H9 (cell line): Measurements from ENCODE around the gene SPDYE1. TPM values are rescaled to one million over a fixed set of nuclear protein-coding genes. Genes with fewer than 3 reads are reported as not detected.
"Not testable (repeated sequence)": the region's sequence is repeated elsewhere in the genome, so short reads cannot be mapped to it uniquely, and the experiment has no call there.

Experiments
- DNase-seq: peaks from one replicate; pipeline ENCODE4 v3.0.0-alpha.2; 2017
- H2AFZ ChIP-seq: one replicate; pipeline ENCODE4 v1.6.1; 2013; ENCODE audit warnings: mild to moderate bottlenecking, low read length, control low read depth, moderate library complexity
- H2AK5ac ChIP-seq: 2 replicates; pipeline ENCODE4 v1.6.1; 2013; ENCODE audit warnings: low read length, control low read depth, mixed read lengths; ENCODE audit not compliant: insufficient read length
- H2BK120ac ChIP-seq: one replicate; pipeline ENCODE4 v1.6.1; 2013; ENCODE audit warnings: low read depth, mild to moderate bottlenecking, low read length, control low read depth, inconsistent platforms; ENCODE audit not compliant: poor library complexity, severe bottlenecking
- H2BK12ac ChIP-seq: 2 replicates; pipeline ENCODE4 v1.6.1; 2013; ENCODE audit warnings: low read length, control low read depth, mixed read lengths, low read depth; ENCODE audit not compliant: insufficient read length
- H2BK15ac ChIP-seq: 2 replicates; pipeline ENCODE4 v1.6.1; 2013; ENCODE audit warnings: low read depth, low read length, control low read depth
- H2BK20ac ChIP-seq: one replicate; pipeline ENCODE4 v1.6.1; 2013; ENCODE audit warnings: low read depth, mild to moderate bottlenecking, low read length, control low read depth, inconsistent platforms; ENCODE audit not compliant: poor library complexity, severe bottlenecking
- H2BK5ac ChIP-seq: 2 replicates; pipeline ENCODE4 v1.6.1; 2013; ENCODE audit warnings: low read length, control low read depth, mixed read lengths; ENCODE audit not compliant: insufficient read length
- H3K14ac ChIP-seq: 2 replicates; pipeline ENCODE4 v1.6.1; 2013; ENCODE audit warnings: low read length, control low read depth; ENCODE audit not compliant: insufficient read depth
- H3K18ac ChIP-seq: 2 replicates; pipeline ENCODE4 v1.6.1; 2013; ENCODE audit warnings: low read depth, mild to moderate bottlenecking, mixed read lengths, low read length, control low read depth; ENCODE audit not compliant: insufficient read length
- H3K23ac ChIP-seq: 2 replicates; pipeline ENCODE4 v1.6.1; 2013; ENCODE audit warnings: low read length, control low read depth, mixed read lengths, low read depth; ENCODE audit not compliant: insufficient read length
- H3K23me2 ChIP-seq: 2 replicates; pipeline ENCODE4 v1.6.1; 2013; ENCODE audit warnings: low read depth, mild to moderate bottlenecking, mixed read lengths, low read length, control low read depth; ENCODE audit not compliant: insufficient read length, poor library complexity, severe bottlenecking
- H3K27ac ChIP-seq: 2 replicates; pipeline ENCODE4 v1.5.1; 2013; ENCODE audit warnings: low read length, control low read depth, mixed read lengths, low read depth; ENCODE audit not compliant: insufficient read length
- H3K27me3 ChIP-seq: 2 replicates; pipeline ENCODE4 v1.6.1; 2013; ENCODE audit warnings: low read length, control low read depth, inconsistent platforms; ENCODE audit not compliant: insufficient read depth
- H3K4ac ChIP-seq: 2 replicates; pipeline ENCODE4 v1.6.1; 2013; ENCODE audit warnings: low read depth, mild to moderate bottlenecking, control low read depth, inconsistent platforms, low read length, moderate library complexity
- H3K4me1 ChIP-seq: 2 replicates; pipeline ENCODE4 v1.6.1; 2013; ENCODE audit warnings: low read length, control low read depth, inconsistent platforms; ENCODE audit not compliant: insufficient read depth
- H3K4me2 ChIP-seq: 2 replicates; pipeline ENCODE4 v1.6.1; 2013; ENCODE audit warnings: low read length, control low read depth, mixed read lengths; ENCODE audit not compliant: insufficient read length, insufficient read depth
- H3K56ac ChIP-seq: 2 replicates; pipeline ENCODE4 v1.6.1; 2013; ENCODE audit warnings: low read depth, mild to moderate bottlenecking, mixed read lengths, low read length, control low read depth; ENCODE audit not compliant: insufficient read length
- H3K79me1 ChIP-seq: 2 replicates; pipeline ENCODE4 v1.6.1; 2013; ENCODE audit warnings: low read depth, mild to moderate bottlenecking, moderate library complexity, low read length, control low read depth, inconsistent platforms; ENCODE audit not compliant: insufficient read depth, poor library complexity, severe bottlenecking
- H3K79me2 ChIP-seq: 2 replicates; pipeline ENCODE4 v1.6.1; 2013; ENCODE audit warnings: low read length, control low read depth, inconsistent platforms; ENCODE audit not compliant: insufficient read depth
- H3K9ac ChIP-seq: 2 replicates; pipeline ENCODE4 v1.6.1; 2013; ENCODE audit warnings: low read length, control low read depth, mixed read lengths; ENCODE audit not compliant: insufficient read length; ENCODE audit errors: extremely low read depth
- H3K9me3 ChIP-seq: one replicate; pipeline ENCODE4 v1.6.1; 2013; ENCODE audit warnings: low read depth, low read length, inconsistent platforms; ENCODE audit not compliant: control insufficient read depth
- H3T11ph ChIP-seq: one replicate; pipeline ENCODE4 v1.6.1; 2013; ENCODE audit warnings: mild to moderate bottlenecking, low read length, control low read depth, inconsistent platforms
- H4K20me1 ChIP-seq: one replicate; pipeline ENCODE4 v1.6.1; 2013; ENCODE audit not compliant: control insufficient read depth, insufficient read length, insufficient read depth
- H4K5ac ChIP-seq: 2 replicates; pipeline ENCODE4 v1.6.1; 2013; ENCODE audit warnings: low read depth, mild to moderate bottlenecking, mixed read lengths, low read length, control low read depth; ENCODE audit not compliant: insufficient read length
- H4K8ac ChIP-seq: replicated peaks from 2 replicates; pipeline ENCODE4 v1.6.1; 2013; ENCODE audit warnings: low read length, control low read depth, mixed read lengths, low read depth; ENCODE audit not compliant: insufficient read length
- H4K91ac ChIP-seq: 2 replicates; pipeline ENCODE4 v1.6.1; 2013; ENCODE audit warnings: low read depth, mild to moderate bottlenecking, moderate library complexity, mixed read lengths, low read length, control low read depth; ENCODE audit not compliant: insufficient read length
- H3K27ac Mint-ChIP-seq, 3 experiments: 2 replicates in 2 of 3; 3 replicates in 1 of 3; pipeline ENCODE4 v1.8.0; 2020 to 2021; ENCODE audit warnings: mixed read lengths in 3 of 3, mild to moderate bottlenecking in 1 of 3, moderate library complexity in 1 of 3
- H3K27me3 Mint-ChIP-seq: 2 replicates; pipeline ENCODE4 v1.8.0; 2021; ENCODE audit warnings: low read depth, mild to moderate bottlenecking, moderate library complexity, mixed read lengths
- H3K36me3 Mint-ChIP-seq, 3 experiments: 2 replicates in 2 of 3; 3 replicates in 1 of 3; pipeline ENCODE4 v1.8.0; 2020 to 2021; ENCODE audit warnings: low read depth in 3 of 3, mixed read lengths in 3 of 3; ENCODE audit not compliant: insufficient read depth in 1 of 3
- H3K4me1 Mint-ChIP-seq, 2 experiments: 2 replicates each; pipeline ENCODE4 v1.8.0; 2020; ENCODE audit warnings: mixed read lengths in 2 of 2
- H3K4me3 Mint-ChIP-seq, 2 experiments: 2 replicates in 1 of 2; 3 replicates in 1 of 2; pipeline ENCODE4 v1.8.0; 2020 to 2021; ENCODE audit warnings: mild to moderate bottlenecking in 2 of 2, mixed read lengths in 2 of 2, moderate library complexity in 1 of 2
- H3K9me3 Mint-ChIP-seq, 2 experiments: 2 replicates in 1 of 2; 3 replicates in 1 of 2; pipeline ENCODE4 v1.8.0; 2020; ENCODE audit warnings: mild to moderate bottlenecking in 2 of 2, mixed read lengths in 2 of 2, moderate library complexity in 1 of 2
- WGBS: extraction: QIAGEN DNeasy Blood & Tissue Kit; methylation state at CpG from one replicate; pipeline ENCODE4 v1.1.7; 2013; ENCODE audit warnings: missing lambda C conversion rate, low lambda C conversion rate, mixed read lengths; ENCODE audit not compliant: insufficient read length; ENCODE audit errors: extremely low coverage; 5-methylcytosine and 5-hydroxymethylcytosine counted together
- total RNA-seq: library from RNA; stranded (reverse); gene quantifications from 2 replicates; pipeline ENCODE4 v1.2.1, GENCODE V29; 2021

The SPDYE1 gene
- total RNA-seq, 1 experiment from 2014 or later: not detected

- not testable (repeated sequence) for H3K9ac ChIP-seq, H3K4me1 Mint-ChIP-seq, H3K9me3 Mint-ChIP-seq, H3K14ac ChIP-seq, H2BK120ac ChIP-seq, H3K56ac ChIP-seq, H2BK20ac ChIP-seq, H2BK12ac ChIP-seq, H2BK5ac ChIP-seq, H3K23me2 ChIP-seq, DNase-seq, H2AFZ ChIP-seq, H3K18ac ChIP-seq, H3K79me2 ChIP-seq, H3K4ac ChIP-seq, H2AK5ac ChIP-seq, H4K20me1 ChIP-seq, H3K9me3 ChIP-seq, H2BK15ac ChIP-seq, H3K4me1 ChIP-seq, H3K27me3 ChIP-seq, H4K8ac ChIP-seq, H3K4me2 ChIP-seq, H3T11ph ChIP-seq, H3K79me1 ChIP-seq, H3K36me3 Mint-ChIP-seq, H3K27ac Mint-ChIP-seq, H4K91ac ChIP-seq, H4K5ac ChIP-seq, H3K27me3 Mint-ChIP-seq, H3K23ac ChIP-seq, H3K4me3 Mint-ChIP-seq, H3K27ac ChIP-seq
- WGBS: no CpG with 5 or more reads among the region's 6 CpGs
Measured at GRCh38 chr7:43982848-43983247, 14.8 kb upstream of the SPDYE1 start.
